ENCODE results near the gene EXOC4. TPM values are rescaled to one million over a fixed set of nuclear protein-coding genes. Genes with fewer than 3 reads are reported as not detected.

EXOC4 gene
- total and polyA plus RNA-seq, 12 donors, result 7.5 to 41.7 (median 34.6) TPM

DNA sequence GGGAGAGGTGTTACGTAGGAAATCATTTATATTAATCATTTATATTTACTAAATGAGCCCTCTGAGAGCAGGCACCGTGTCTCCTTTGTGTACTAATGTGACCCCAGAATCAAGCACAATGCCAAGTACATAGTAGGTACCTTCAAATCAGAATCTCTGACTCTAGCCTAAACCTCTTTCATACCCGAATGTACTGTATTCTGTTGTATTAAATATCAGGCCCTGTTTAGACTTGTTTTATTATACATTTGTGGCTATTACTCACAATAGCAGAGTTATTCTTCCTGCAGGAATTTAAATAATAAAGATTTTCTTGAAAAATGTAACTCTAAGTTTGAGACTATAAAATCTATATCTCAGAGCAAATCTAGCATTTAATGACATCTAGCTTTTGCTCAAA is 297.3 kb downstream of the EXOC4 start:
- Histone ChIP-seq H3K27ac (no peak overlapping the region), H3K4me1 (peaks cover 0 to 7% (median 0%) of the 10 kb centered on the region in 9 donors), H3K36me3 (no peaks in the 10 kb centered on the region), H3K9me3 (no peaks in the 10 kb centered on the region), H3K27me3 (no peaks in the 10 kb centered on the region), H3K4me3 (no peak overlapping the region)
- intact Hi-C loops (cut with DNase I), result no loop called here
- WGBS, 2 donors, result 92 to 96% methylated on average over 3 of the region's 3 CpGs
- no peak for DNase-seq
- TF ChIP-seq, protein P1, sequence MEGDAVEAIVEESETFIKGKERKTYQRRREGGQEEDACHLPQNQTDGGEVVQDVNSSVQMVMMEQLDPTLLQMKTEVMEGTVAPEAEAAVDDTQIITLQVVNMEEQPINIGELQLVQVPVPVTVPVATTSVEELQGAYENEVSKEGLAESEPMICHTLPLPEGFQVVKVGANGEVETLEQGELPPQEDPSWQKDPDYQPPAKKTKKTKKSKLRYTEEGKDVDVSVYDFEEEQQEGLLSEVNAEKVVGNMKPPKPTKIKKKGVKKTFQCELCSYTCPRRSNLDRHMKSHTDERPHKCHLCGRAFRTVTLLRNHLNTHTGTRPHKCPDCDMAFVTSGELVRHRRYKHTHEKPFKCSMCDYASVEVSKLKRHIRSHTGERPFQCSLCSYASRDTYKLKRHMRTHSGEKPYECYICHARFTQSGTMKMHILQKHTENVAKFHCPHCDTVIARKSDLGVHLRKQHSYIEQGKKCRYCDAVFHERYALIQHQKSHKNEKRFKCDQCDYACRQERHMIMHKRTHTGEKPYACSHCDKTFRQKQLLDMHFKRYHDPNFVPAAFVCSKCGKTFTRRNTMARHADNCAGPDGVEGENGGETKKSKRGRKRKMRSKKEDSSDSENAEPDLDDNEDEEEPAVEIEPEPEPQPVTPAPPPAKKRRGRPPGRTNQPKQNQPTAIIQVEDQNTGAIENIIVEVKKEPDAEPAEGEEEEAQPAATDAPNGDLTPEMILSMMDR (IDR thresholded peaks at IDR 0.05), result no peak
- ATAC-seq, result no peak

GRCh38 chr7:133550811-133551210 is 297.9 kb downstream of the EXOC4 start:
- TF ChIP-seq, protein P1 (IDR thresholded peaks at IDR 0.05), result no peak
- intact Hi-C loops (cut with DNase I), result no loop called here
- DNase-seq (no peak), ATAC-seq (no peak)
- Histone ChIP-seq H3K4me3 (no peak overlapping the region), H3K27me3 (no peaks in the 10 kb centered on the region), H3K9me3 (no peaks in the 10 kb centered on the region), H3K4me1 (peaks cover 0 to 7% (median 0%) of the 10 kb centered on the region in 9 donors), H3K36me3 (no peaks in the 10 kb centered on the region), H3K27ac (no peak overlapping the region)
- WGBS, 2 donors, result 95 to 97% methylated on average over 4 of the region's 4 CpGs

GRCh38 chr7:133551466-133551865 is 298.6 kb downstream of the EXOC4 start:
- no peaks in the 10 kb centered on the region for H3K9me3 ChIP-seq
- no peaks in the 10 kb centered on the region for H3K36me3 ChIP-seq
- no peak overlapping the region for H3K27ac ChIP-seq
- WGBS, 2 donors, result 90 to 95% methylated on average over 4 of the region's 4 CpGs
- TF ChIP-seq, protein P1 (IDR thresholded peaks at IDR 0.05), result no peak
- ATAC-seq (no peak), DNase-seq (no peak)
- H3K27me3 ChIP-seq, result no peaks in the 10 kb centered on the region
- H3K4me1 ChIP-seq, result peaks cover 0 to 7% (median 0%) of the 10 kb centered on the region in 9 donors
- H3K4me3 ChIP-seq, result no peak overlapping the region
- intact Hi-C loops (cut with DNase I), result no loop called here

DNA sequence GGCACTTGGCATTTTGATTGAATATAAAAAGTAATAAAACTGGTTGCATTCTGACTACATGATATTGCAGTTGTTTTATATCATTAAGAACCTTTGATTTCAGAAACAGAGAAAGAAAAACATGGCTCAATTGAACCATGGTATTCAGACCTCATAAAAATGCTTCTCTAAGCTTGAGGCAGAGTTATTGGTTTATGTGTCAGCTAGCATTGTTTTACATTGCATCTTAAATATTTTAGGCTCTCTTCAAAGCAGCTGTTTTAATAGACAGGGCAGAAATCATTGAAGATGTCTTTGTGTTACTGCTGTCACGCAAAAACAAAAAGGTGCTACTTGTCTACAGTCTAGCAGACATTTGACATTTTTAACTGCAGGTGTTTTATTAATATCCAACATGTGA is 299.2 kb downstream of the EXOC4 start:
- Histone ChIP-seq H3K36me3 (no peaks in the 10 kb centered on the region), H3K27ac (no peak overlapping the region), H3K4me3 (no peak overlapping the region), H3K9me3 (no peaks in the 10 kb centered on the region), H3K4me1 (peaks cover 0 to 7% (median 0%) of the 10 kb centered on the region in 9 donors), H3K27me3 (no peaks in the 10 kb centered on the region)
- DNase-seq (no peak), ATAC-seq (no peak)
- TF ChIP-seq, protein P1 (IDR thresholded peaks at IDR 0.05), result no peak
- WGBS, 2 donors, result 99 to 100% methylated on average over 1 of the region's 1 CpG
- intact Hi-C loops (cut with DNase I), result no loop called here

Data from heart right ventricle (tissue), 16 donors.